CD4-positive, alpha-beta T cell treated with Interleukin-4 for 1 hour (primary cell): ENCODE data around the gene ZNF280B.
"Not testable (repeated sequence)": the region's sequence is repeated elsewhere in the genome, so short reads cannot be mapped to it uniquely, and the experiment has no call there.

ENCODE experiments used
- DNase-seq, 2 donors: peaks; one replicate each; pipeline ENCODE4 v3.0.0-alpha.2; 2020 to 2022

Gene ZNF280B

DNA sequence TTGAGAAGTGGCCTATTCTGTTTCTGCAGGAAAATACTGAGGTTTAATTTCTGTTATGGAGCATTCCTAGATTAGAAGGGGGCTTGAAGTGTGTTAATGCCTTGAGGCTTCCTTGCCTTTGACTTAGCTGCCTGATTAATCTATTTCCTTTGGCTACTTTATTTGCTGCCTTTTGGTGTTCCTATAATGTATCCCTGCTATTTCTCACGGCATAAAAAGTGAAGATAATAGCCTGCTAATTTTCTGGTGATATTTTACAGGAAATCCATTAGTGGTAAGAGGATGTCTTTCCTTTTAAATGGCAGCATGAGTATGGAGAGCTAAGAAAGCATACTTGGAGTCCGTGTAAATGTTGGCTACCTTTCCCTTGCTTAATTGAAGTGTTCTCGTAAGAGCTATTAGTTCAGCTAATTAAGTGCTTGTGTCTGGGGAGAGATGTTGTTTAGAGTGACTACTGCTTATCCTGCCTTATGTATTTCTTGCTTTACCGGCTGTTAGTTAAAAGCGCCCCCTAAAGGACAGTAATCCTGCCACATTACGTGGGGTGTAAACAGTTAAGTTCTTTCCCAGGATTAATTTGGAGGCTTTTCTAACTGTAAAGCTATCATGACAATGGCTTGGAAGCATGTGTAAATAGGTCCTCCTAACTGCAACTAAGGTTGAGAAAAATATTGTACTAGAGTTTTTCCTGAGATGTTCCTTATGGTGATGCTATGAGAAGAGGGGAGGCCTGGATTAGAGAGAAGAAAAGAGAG is 45.6 kb downstream of the ZNF280B start:
- no peak for DNase-seq

DNA sequence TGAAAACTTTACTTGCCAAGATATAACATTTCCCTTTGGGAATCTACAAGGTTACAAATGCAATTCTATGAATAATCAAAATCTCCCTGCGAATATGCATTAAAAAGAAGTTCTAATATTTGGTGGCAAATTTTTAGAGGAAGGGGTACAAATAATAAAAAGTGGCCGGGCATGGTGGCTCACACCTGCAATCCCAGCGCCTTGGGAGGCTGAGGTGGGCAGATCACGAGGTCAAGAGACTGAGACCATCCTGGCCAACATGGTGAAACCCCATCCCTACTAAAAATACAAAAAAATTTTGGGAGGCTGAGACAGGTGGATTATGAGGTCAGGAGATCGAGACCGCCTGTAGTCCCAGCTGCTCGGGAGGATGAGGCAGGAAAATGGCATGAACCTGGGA is 47.0 kb downstream of the ZNF280B start:
- no peak for DNase-seq

- no peak for DNase-seq
Measured at GRCh38 chr22:22461111-22461510, 47.4 kb downstream of the ZNF280B start.

DNA sequence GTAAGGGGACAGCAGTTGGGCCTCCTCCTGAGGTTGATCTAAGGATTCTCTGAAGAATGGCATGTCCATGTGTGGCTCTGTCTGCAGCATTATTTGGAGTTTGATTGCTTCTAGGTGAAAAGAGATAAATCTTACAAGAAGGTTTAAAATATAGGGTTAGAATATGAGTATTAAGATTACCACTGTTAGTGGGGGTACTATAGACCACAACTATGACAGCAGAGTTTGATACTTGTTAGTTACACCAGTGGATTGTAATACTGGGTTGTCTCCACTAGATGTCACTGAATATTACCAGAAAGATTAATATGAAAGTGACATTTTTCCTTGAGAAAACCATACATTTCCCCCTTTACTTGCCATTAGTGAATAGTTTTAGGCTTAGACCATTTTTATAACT is 47.9 kb downstream of the ZNF280B start:
- DNase-seq: peak in 1 of 2 donors; percentile 14

GRCh38 chr22:22460060-22460459 is 48.5 kb downstream of the ZNF280B start:
- no peak for DNase-seq

DNA sequence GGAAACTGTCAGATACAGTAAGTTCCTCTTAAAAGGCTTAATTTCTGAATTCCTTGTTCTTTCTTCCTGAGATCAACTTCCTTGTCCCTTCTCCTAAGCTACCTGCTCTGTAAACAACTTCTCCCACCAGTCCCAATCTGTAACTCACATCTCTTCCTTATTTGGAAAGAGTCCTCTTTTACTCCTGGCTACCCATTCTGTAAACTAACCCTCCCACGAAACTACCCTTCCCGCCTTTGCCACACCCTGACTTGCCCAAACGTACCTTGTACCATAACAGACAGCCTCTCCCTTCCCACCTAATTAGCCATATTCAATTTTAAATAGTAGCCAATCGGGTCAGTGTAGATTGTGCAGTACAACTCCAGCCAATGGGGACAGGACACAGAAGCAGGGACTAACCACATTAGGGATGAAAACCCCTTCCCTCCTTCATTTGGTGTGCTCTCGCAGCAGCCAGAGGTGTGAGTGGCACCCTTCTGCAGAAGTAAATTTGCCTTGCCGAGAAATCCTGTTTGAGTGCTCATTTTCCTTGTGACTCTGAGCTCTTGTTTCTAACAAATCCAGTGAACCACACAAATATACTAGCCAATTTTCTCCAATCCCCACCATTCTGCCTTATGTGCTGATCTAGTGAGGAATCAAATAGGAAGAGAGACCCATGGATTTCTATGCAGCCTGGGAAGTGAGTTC is 49.5 kb downstream of the ZNF280B start:
- DNase-seq: no peak

DNA sequence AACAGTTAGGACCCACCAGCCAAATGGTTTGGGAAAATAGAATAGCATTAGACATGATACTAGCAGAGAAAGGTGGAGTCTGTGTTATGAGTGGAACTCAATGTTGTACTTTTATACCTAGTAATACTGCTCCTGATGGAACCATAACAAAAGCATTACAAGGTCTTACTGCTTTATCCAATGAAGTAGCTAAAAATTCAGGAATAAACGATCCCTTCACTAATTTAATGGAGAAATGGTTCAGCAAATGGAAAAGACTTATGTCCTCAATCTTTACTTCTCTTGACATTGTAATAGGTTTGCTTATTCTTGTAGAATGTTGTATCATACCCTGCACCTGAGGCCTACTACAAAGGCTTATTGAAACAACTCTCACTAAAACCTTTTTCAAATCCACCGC is 50.2 kb downstream of the ZNF280B start:
- no peak for DNase-seq

- no peak for DNase-seq
Measured at GRCh38 chr22:22454997-22455396, 53.5 kb downstream of the ZNF280B start.

GRCh38 chr22:22452996-22453686 is 55.4 kb downstream of the ZNF280B start:
- no peak for DNase-seq

GRCh38 chr22:22452211-22452610 is 56.3 kb downstream of the ZNF280B start:
- no peak for DNase-seq

- DNase-seq: peak in 1 of 2 donors; percentile 59
Measured at GRCh38 chr22:22450343-22450839, 58.2 kb downstream of the ZNF280B start.

DNA sequence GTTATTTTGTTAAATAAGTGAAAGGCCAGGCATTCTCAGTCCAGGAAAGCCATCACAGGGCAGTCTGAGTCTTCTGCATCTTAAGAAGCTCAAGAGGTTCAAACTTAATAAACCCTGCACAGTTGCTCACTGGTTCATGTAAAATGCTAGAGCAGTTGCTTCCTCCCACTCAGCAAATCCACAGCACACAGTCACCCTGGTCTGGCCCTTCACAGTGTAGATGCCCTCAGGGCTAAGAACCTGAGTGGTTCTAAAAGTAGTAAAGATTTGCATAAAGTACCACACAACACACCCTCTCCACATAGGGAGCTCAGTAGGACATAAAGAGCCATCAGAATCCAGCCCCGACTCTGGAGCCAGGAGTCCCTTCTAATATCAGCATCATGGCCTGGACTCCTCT is 58.7 kb downstream of the ZNF280B start:
- DNase-seq: no peak

DNA sequence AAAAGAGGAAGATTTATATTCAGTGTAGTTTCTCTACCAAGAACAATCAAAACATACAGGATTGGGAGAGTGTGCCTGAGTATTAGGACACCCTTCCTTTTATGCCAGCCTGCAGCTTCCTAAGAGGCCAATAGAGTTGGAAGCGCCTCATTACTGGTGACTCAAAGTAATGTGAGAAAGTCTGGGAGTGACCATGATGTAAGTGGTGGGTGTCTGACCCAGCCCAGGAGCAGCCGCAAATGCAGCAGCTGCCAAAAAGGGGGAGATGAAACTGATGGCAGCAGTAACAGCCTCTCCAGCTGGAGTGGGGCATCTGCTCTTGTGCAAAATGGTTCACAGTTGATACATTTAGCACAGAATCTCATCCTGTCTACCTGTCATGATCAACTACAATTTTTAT is 62.0 kb downstream of the ZNF280B start:
- DNase-seq: no peak

DNA sequence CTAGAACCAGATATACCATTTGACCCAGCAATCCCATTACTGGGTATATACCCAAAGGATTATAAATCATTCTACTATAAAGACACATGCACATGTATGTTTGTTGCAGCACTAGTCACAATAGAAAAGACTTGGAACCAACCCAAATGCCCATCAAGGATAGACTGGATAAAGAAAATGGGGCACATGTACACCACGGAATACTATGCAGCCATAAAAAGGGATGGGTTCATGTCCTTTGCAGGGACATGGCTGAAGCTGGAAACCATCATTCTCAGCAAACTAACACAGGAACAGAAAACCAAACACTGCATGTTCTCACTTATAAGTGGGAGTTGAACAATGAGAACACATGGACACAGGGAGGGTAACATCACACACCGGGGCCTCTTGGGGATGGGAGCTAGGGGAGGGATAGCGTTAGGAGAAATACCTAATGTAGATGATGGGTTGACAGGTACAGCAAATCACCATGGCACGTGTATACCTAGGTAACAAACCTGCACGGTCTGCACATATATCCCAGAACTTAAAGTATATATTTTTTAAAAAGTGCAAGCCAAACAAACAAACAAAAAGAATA is 64.4 kb downstream of the ZNF280B start:
- not testable (repeated sequence) for DNase-seq

DNA sequence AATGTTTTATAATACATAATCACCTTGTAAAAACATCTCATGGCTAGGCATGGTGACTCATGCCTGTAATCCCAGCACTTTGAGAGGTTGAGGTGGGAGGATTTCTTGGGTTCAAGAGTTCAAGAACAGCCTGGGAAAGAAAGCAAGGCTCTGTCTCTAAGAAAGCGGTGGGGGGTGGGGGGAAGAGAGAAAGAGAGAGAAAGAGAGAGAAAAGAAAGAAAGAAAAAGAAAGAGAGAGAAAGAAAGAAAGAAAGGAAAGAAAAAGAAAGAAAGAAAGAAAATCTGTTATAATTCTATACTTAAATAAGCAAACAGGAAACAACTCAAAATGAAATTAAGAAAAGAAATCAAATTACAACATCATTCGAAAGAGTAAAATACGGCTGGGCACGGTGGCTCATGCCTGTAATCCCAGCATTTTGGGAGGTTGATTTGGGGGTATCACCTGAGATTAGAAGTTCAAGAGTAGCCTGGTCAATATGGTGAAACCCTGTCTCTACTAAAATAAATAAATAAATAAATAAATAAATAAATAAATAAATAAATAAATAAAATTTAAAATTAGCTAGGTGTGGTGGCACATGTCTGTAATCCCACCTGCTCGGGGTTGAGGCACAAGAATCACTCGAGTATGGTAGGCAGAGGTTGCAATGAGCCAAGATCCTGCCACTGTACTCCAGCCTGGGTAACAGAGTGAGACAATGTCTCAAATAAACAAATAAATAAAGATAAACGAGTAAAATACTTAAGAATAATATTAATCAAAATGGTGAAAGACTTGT is 65.4 kb downstream of the ZNF280B start:
- no peak for DNase-seq

DNA sequence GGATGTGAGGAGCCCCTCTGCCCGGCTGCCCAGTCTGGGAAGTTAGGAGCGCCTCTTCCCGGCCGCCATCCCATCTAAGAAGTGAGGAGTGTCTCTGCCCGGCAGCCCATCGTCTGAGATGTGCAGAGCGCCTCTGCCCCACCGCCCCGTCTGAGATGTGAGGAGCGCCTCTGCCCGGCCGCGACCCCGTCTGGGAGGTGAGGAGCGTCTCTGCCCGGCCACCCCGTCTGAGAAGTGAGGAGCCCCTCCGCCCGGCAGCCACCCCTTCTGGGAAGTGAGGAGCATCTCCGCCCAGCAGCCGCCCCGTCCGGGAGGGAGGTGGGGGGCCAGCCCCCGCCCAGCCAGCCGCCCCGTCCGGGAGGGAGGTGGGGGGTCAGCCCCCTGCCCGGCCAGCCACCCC is 66.9 kb downstream of the ZNF280B start:
- not testable (repeated sequence) for DNase-seq

- DNase-seq: no peak
Measured at GRCh38 chr22:22440188-22440587, 68.4 kb downstream of the ZNF280B start.
